GM12878 (cell line): Measurements from ENCODE around the gene TRABD2A. TPM values are rescaled to one million over a fixed set of nuclear protein-coding genes. Genes with fewer than 3 reads are reported as not detected.

ENCODE experiments used
- ATAC-seq: fragments of 200-7000 bp; cut with Tn5 transposase; 3 replicates; pipeline ENCODE4 v1.9.1; 2020; ENCODE audit warnings: mild to moderate bottlenecking, moderate library complexity
- BruUV-seq: library from RNA; stranded (reverse); fragments of 400-500 nt; replicated peaks from 2 replicates; lab custom pipeline; 2021; lab: Mats Ljungman, UMichigan
- CTCF ChIA-PET: fragments of 300-600 bp; sonication (Branson Sonifier 250); formaldehyde crosslinking; extraction: SDS; loops from one replicate; lab custom pipeline; 2021; ENCODE audit warnings: inconsistent platforms; lab: Yijun Ruan, JAX
- POLR2A ChIA-PET: fragments of 350-600 bp; formaldehyde crosslinking; extraction: SDS; loops from one replicate; lab custom pipeline; 2021; ENCODE audit warnings: inconsistent platforms; lab: Charles Lee
- RAD21 ChIA-PET: fragments of 300-600 bp; sonication (Branson Sonifier 250); formaldehyde crosslinking; loops from one replicate; lab custom pipeline; 2023; ENCODE audit warnings: antibody characterized with exemption; ENCODE audit not compliant: unreplicated experiment; lab: Charles Lee
- SMC1A ChIA-PET: fragments of 300-600 bp; sonication (Branson Sonifier 250); formaldehyde crosslinking; loops from one replicate; lab custom pipeline; 2023; ENCODE audit not compliant: unreplicated experiment, uncharacterized antibody; lab: Charles Lee
- DNase-seq: peaks from one replicate; pipeline ENCODE4 v3.0.0-alpha.2; 2011; ENCODE audit warnings: low read depth, low spot score
- FAIRE-seq: peaks from 3 replicates; lab custom pipeline; 2011; peaks lifted over from hg19 to GRCh38; lab: Jason Lieb, UNC
- H2AFZ ChIP-seq: 2 replicates; pipeline ENCODE4 v1.6.0; 2011; ENCODE audit warnings: low read depth, low read length, control low read depth; ENCODE audit not compliant: control insufficient read depth
- H3K27ac ChIP-seq: 2 replicates; pipeline ENCODE4 v1.5.1; 2011; ENCODE audit warnings: control low read depth; ENCODE audit not compliant: control insufficient read depth, insufficient read depth
- H3K27me3 ChIP-seq, 2 experiments: replicated peaks in 1 of 2; 2 replicates each; pipeline versions ENCODE4 v1.6.0 to v1.6.1; 2011; ENCODE audit warnings: low read length in 1 of 2; ENCODE audit not compliant: control insufficient read depth in 2 of 2, insufficient read depth in 2 of 2
- H3K36me3 ChIP-seq, 2 experiments: 2 replicates each; pipeline ENCODE4 v1.5.1; 2011; ENCODE audit warnings: low read length in 1 of 2; ENCODE audit not compliant: control insufficient read depth in 2 of 2, insufficient read depth in 2 of 2
- H3K4me1 ChIP-seq: 2 replicates; pipeline ENCODE4 v1.6.1; 2011; ENCODE audit warnings: mild to moderate bottlenecking, low read length, moderate library complexity, mixed read lengths; ENCODE audit not compliant: control insufficient read depth, insufficient read depth
- H3K4me2 ChIP-seq: 2 replicates; pipeline ENCODE4 v1.6.0; 2011; ENCODE audit warnings: control low read depth; ENCODE audit not compliant: control insufficient read depth, insufficient read depth
- H3K4me3 ChIP-seq: fragments of 200-600 bp; sonication (generic); 2 replicates; pipeline ENCODE4 v1.5.1; 2016
- H3K79me2 ChIP-seq: 2 replicates; pipeline ENCODE4 v1.6.0; 2011; ENCODE audit warnings: low read length; ENCODE audit not compliant: control insufficient read depth, insufficient read depth
- H3K9ac ChIP-seq: 2 replicates; pipeline ENCODE4 v1.8.0; 2011; ENCODE audit warnings: low read length, control low read depth, mixed read lengths; ENCODE audit not compliant: control insufficient read depth, insufficient read depth
- H3K9me3 ChIP-seq: replicated peaks from 3 replicates; pipeline ENCODE4 v1.5.1; 2011; ENCODE audit warnings: mild to moderate bottlenecking, low read length; ENCODE audit not compliant: control insufficient read depth, insufficient read depth
- H4K20me1 ChIP-seq: 2 replicates; pipeline ENCODE4 v1.6.0; 2011; ENCODE audit not compliant: control insufficient read depth, insufficient read depth
- ELK1 ChIP-seq: IDR thresholded peaks from 2 replicates; pipeline ENCODE4 v1.6.1; 2012; ENCODE audit warnings: low read depth, low read length, improper control_type of control experiment
- FOS ChIP-seq: IDR thresholded peaks from 3 replicates; pipeline ENCODE4 v1.6.1; 2011; ENCODE audit warnings: borderline replicate concordance; ENCODE audit not compliant: insufficient read length; ENCODE audit errors: extremely low read depth
- RUNX3 ChIP-seq: IDR thresholded peaks from 2 replicates; pipeline ENCODE4 v1.6.1; 2012; ENCODE audit warnings: low read length, inconsistent platforms
- SREBF2 ChIP-seq: IDR thresholded peaks from 2 replicates; pipeline ENCODE4 v1.6.1; 2012; ENCODE audit warnings: mild to moderate bottlenecking, low read length
- ZZZ3 ChIP-seq: IDR thresholded peaks from 2 replicates; pipeline ENCODE4 v1.6.1; 2011; ENCODE audit warnings: low read depth; ENCODE audit not compliant: control insufficient read depth, insufficient read length
- WGBS: methylation state at CpG from one replicate; pipeline ENCODE4 v1.1.6; 2016; ENCODE audit warnings: low lambda C conversion rate; ENCODE audit not compliant: insufficient replicate concordance, insufficient coverage; ENCODE audit errors: missing lambda C conversion rate; 5-methylcytosine and 5-hydroxymethylcytosine counted together
- in situ Hi-C: fragments of 300-500 bp; cut with MboI; formaldehyde crosslinking; loops from 9 replicates; pipeline ENCODE4 v1.14.3; 2018; ENCODE audit warnings: mixed read lengths
- intact Hi-C: fragments of 100-400 bp; cut with micrococcal nuclease; formaldehyde crosslinking; loops from one replicate; pipeline ENCODE4 v1.14.2; 2022; ENCODE audit not compliant: unreplicated experiment
- polyA plus RNA-seq, 11 experiments: library from polyadenylated mRNA; depleted of rRNA in 4 of 11; unstranded in 6 of 11; stranded (reverse) in 5 of 11; fragments of >200 nt; fragmentation: Nextera tagmentation in 4 of 11; fragmentation: Illumina TruSeq in 1 of 11; extraction: Ambion mirVana in 4 of 11; extraction: Trizol in 1 of 11; gene quantifications; 1 replicate in 1 of 11; 2 replicates in 10 of 11; pipeline versions ENCODE4 v1.2.1 to v1.2.3, GENCODE V29; 2011 to 2016; ENCODE audit warnings: inconsistent platforms in 2 of 11, missing spikeins in 2 of 11, low read depth in 1 of 11
- total RNA-seq, 4 experiments: library from RNA; depleted of rRNA in 3 of 4; stranded (reverse); fragments of >200 nt in 3 of 4; fragmentation: Illumina TruSeq in 1 of 4; extraction: Trizol in 1 of 4; gene quantifications; 2 replicates each; pipeline versions ENCODE4 v1.2.1 to v1.2.3, GENCODE V29; 2013 to 2021
- TF ChIP-seq, protein P1 (sequence below): fragments of 450-650 bp; IDR thresholded peaks from 2 replicates; pipeline ENCODE4 v1.6.1; 2017; ENCODE audit warnings: mild to moderate bottlenecking, moderate library complexity
- TF ChIP-seq, protein P2 (sequence below): fragments of 450-650 bp; IDR thresholded peaks from 2 replicates; pipeline ENCODE4 v1.6.1; 2017; ENCODE audit warnings: mild to moderate bottlenecking

TRABD2A gene
- total and polyA plus RNA-seq, 10 of the 15 experiments (the other 5 are each of a cell fraction or from before 2014, with no cell fraction given): 1.4 to 7.6 (median 4.1) TPM

GRCh38 chr2:84874381-84875212, 6.3 kb downstream of the TRABD2A start:
- no peaks in the 10 kb centered on the region for H3K27me3 ChIP-seq
- TF ChIP-seq RUNX3: 0 out of 2 replicates have a peak, but pooled peaks have one; percentile 4
- no peak for TF ChIP-seq ELK1
- RAD21 ChIA-PET: no interaction called here
- H3K79me2 ChIP-seq: no peaks in the 10 kb centered on the region
- H3K27ac ChIP-seq: no peak overlapping the region
- POLR2A ChIA-PET: interaction anchor here (0.9 kb wide), 1 partner anchor 19 kb away, joined by 3 read pairs; no protein-coding TSS in a partner anchor
- no peak overlapping the region for H3K9ac ChIP-seq
- H3K36me3 ChIP-seq: no peaks in the 10 kb centered on the region
- SMC1A ChIA-PET: interaction anchor here (0.8 kb wide), 1 partner anchor 52 kb away, joined by 3 read pairs; no protein-coding TSS in a partner anchor
- in situ Hi-C loops (loop anchor here (5.0 kb wide), 1 partner anchor 382 kb away; no protein-coding TSS in a partner anchor), intact Hi-C loops (loop anchor here (5.0 kb wide), 1 partner anchor 57 kb away; no protein-coding TSS in a partner anchor)
- 0 out of 2 replicates have a peak, but pooled peaks cover 2% of the 10 kb centered on the region for H3K4me1 ChIP-seq
- no peak overlapping the region for H2AFZ ChIP-seq
- CTCF ChIA-PET: interaction anchor here (11.1 kb wide), 1 partner anchor 50 kb away, joined by 133 read pairs; no protein-coding TSS in a partner anchor
- 38% methylated on average over 7 of the region's 7 CpGs for WGBS
- H3K4me3 ChIP-seq: no peak overlapping the region
- no peaks in the 10 kb centered on the region for H4K20me1 ChIP-seq
- no TSS peak for BruUV-seq
- FAIRE-seq (no peak), ATAC-seq (no peak), DNase-seq (no peak)
- H3K4me2 ChIP-seq: no peak overlapping the region
- H3K9me3 ChIP-seq: no peaks in the 10 kb centered on the region

DNA sequence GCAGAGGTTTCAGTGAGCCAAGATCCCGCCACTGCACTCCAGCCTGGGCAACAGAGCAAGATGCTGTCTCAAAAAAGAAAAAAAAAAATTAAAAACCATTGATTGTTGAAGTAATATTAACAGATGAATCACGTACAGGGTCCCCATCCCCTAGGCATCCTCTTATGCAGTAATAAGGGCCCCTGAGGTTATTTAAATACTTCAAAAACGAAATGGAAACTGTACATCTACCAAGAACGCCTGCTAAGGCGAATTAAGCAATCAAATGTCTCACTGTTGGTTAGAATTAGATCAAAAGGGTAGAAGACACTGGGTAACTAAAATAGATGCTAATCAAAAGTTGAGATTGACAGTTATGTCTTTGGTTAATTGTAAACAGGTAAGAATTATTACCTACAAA, 7.5 kb downstream of the TRABD2A start:
- no peak overlapping the region for H2AFZ ChIP-seq
- H4K20me1 ChIP-seq: no peaks in the 10 kb centered on the region
- intact Hi-C loops: no loop called here
- 10% methylated on average over 5 of the region's 5 CpGs for WGBS
- H3K9me3 ChIP-seq: no peaks in the 10 kb centered on the region
- H3K4me1 ChIP-seq: no peaks in the 10 kb centered on the region
- ChIA-PET SMC1A (no interaction called here), RAD21 (no interaction called here), CTCF (interaction anchor here (11.1 kb wide), 1 partner anchor 51 kb away, joined by 133 read pairs; no protein-coding TSS in a partner anchor), POLR2A (no interaction called here)
- DNase-seq (no peak), ATAC-seq (no peak), FAIRE-seq (no peak)
- no peak overlapping the region for H3K27ac ChIP-seq
- in situ Hi-C loops: loop anchor here (5.0 kb wide), 1 partner anchor 381 kb away; no protein-coding TSS in a partner anchor
- no TSS peak for BruUV-seq
- no peaks in the 10 kb centered on the region for H3K36me3 ChIP-seq
- H3K9ac ChIP-seq: no peak overlapping the region
- no peaks in the 10 kb centered on the region for H3K27me3 ChIP-seq
- H3K4me2 ChIP-seq: no peak overlapping the region
- H3K79me2 ChIP-seq: no peaks in the 10 kb centered on the region
- H3K4me3 ChIP-seq: no peak overlapping the region
- TF ChIP-seq FOS: no peak
- TF ChIP-seq, protein P1, sequence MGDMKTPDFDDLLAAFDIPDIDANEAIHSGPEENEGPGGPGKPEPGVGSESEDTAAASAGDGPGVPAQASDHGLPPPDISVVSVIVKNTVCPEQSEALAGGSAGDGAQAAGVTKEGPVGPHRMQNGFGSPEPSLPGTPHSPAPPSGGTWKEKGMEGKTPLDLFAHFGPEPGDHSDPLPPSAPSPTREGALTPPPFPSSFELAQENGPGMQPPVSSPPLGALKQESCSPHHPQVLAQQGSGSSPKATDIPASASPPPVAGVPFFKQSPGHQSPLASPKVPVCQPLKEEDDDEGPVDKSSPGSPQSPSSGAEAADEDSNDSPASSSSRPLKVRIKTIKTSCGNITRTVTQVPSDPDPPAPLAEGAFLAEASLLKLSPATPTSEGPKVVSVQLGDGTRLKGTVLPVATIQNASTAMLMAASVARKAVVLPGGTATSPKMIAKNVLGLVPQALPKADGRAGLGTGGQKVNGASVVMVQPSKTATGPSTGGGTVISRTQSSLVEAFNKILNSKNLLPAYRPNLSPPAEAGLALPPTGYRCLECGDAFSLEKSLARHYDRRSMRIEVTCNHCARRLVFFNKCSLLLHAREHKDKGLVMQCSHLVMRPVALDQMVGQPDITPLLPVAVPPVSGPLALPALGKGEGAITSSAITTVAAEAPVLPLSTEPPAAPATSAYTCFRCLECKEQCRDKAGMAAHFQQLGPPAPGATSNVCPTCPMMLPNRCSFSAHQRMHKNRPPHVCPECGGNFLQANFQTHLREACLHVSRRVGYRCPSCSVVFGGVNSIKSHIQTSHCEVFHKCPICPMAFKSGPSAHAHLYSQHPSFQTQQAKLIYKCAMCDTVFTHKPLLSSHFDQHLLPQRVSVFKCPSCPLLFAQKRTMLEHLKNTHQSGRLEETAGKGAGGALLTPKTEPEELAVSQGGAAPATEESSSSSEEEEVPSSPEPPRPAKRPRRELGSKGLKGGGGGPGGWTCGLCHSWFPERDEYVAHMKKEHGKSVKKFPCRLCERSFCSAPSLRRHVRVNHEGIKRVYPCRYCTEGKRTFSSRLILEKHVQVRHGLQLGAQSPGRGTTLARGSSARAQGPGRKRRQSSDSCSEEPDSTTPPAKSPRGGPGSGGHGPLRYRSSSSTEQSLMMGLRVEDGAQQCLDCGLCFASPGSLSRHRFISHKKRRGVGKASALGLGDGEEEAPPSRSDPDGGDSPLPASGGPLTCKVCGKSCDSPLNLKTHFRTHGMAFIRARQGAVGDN: no peak
- TF ChIP-seq ZZZ3: no peak
- no peak for TF ChIP-seq SREBF2
- TF ChIP-seq RUNX3: no peak
- TF ChIP-seq, protein P2, sequence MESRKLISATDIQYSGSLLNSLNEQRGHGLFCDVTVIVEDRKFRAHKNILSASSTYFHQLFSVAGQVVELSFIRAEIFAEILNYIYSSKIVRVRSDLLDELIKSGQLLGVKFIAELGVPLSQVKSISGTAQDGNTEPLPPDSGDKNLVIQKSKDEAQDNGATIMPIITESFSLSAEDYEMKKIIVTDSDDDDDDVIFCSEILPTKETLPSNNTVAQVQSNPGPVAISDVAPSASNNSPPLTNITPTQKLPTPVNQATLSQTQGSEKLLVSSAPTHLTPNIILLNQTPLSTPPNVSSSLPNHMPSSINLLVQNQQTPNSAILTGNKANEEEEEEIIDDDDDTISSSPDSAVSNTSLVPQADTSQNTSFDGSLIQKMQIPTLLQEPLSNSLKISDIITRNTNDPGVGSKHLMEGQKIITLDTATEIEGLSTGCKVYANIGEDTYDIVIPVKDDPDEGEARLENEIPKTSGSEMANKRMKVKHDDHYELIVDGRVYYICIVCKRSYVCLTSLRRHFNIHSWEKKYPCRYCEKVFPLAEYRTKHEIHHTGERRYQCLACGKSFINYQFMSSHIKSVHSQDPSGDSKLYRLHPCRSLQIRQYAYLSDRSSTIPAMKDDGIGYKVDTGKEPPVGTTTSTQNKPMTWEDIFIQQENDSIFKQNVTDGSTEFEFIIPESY: no peak
